Amniotic epithelial cell (primary cell): ENCODE measurements around the gene TP53I3.
"Not testable (repeated sequence)": the region's sequence is repeated elsewhere in the genome, so short reads cannot be mapped to it uniquely, and the experiment has no call there.

Source experiments
- DNase-seq: peaks from one replicate; pipeline ENCODE4 v3.0.0-alpha.2; 2010; ENCODE audit warnings: low read depth

Gene TP53I3

GRCh38 chr2:24084386-24085199 is at the start of gene TP53I3:
TP53I3 (minus strand) TSS chr2:24084834; CDS start chr2:24084326, 508 bp downstream.
- DNase-seq, result peak; percentile 77

GRCh38 chr2:24132543-24132942 is 47.9 kb upstream of the TP53I3 start:
- DNase-seq, result no peak

GRCh38 chr2:24125956-24126355 is 41.3 kb upstream of the TP53I3 start:
- DNase-seq, result no peak

- peak; percentile 32 for DNase-seq
Observed at GRCh38 chr2:24123922-24124580, 39.4 kb upstream of the TP53I3 start.

- peak; percentile 75 for DNase-seq
Observed at GRCh38 chr2:24123195-24123921, 38.7 kb upstream of the TP53I3 start, which contains the start of the genes FAM228B and PFN4. FAM228B (plus strand) TSS chr2:24123469; CDS start chr2:24124362, 893 bp downstream. PFN4 (minus strand) TSS chr2:24123334; CDS start chr2:24122535, 799 bp downstream.

GRCh38 chr2:24122366-24123194 is 37.9 kb upstream of the TP53I3 start:
- DNase-seq, result no peak

- no peak for DNase-seq
Observed at GRCh38 chr2:24121469-24121868, 36.8 kb upstream of the TP53I3 start.

- DNase-seq, result no peak
Observed at GRCh38 chr2:24121066-24121465, 36.4 kb upstream of the TP53I3 start.

GRCh38 chr2:24117902-24118301 is 33.3 kb upstream of the TP53I3 start:
- DNase-seq, result no peak

- DNase-seq, result peak; percentile 83
Observed at GRCh38 chr2:24115057-24115456, 30.4 kb upstream of the TP53I3 start.

GRCh38 chr2:24111407-24111901 is 26.8 kb upstream of the TP53I3 start:
- DNase-seq, result peak; percentile 10

GRCh38 chr2:24110660-24111303 is 26.1 kb upstream of the TP53I3 start:
- no peak for DNase-seq

GRCh38 chr2:24109431-24109830 is 24.8 kb upstream of the TP53I3 start:
- DNase-seq, result not testable (repeated sequence)

GRCh38 chr2:24107336-24107735 is 22.7 kb upstream of the TP53I3 start:
- no peak for DNase-seq

- no peak for DNase-seq
Observed at GRCh38 chr2:24106786-24107185, 22.2 kb upstream of the TP53I3 start.

GRCh38 chr2:24105816-24106215 is 21.2 kb upstream of the TP53I3 start:
- DNase-seq, result peak; percentile 46

GRCh38 chr2:24104906-24105305 is 20.3 kb upstream of the TP53I3 start:
- no peak for DNase-seq

GRCh38 chr2:24104110-24104650 is 19.5 kb upstream of the TP53I3 start:
- DNase-seq, result no peak

- no peak for DNase-seq
Observed at GRCh38 chr2:24102677-24103076, 18.0 kb upstream of the TP53I3 start.

GRCh38 chr2:24101992-24102391 is 17.4 kb upstream of the TP53I3 start:
- no peak for DNase-seq

GRCh38 chr2:24100732-24101131 is 16.1 kb upstream of the TP53I3 start:
- DNase-seq, result not testable (repeated sequence)
